IMR-90 (cell line): ENCODE results near the gene MAN1C1. TPM values are rescaled to one million over a fixed set of nuclear protein-coding genes. Genes with fewer than 3 reads are reported as not detected.

Experiments
- ATAC-seq: fragments of 200-7000 bp; cut with Tn5 transposase; 2 replicates; pipeline ENCODE4 v1.9.1; 2020; ENCODE audit warnings: low read depth, mild to moderate bottlenecking, moderate library complexity
- BruUV-seq: library from RNA; stranded (reverse); fragments of 400-500 nt; replicated peaks from 2 replicates; lab custom pipeline; 2021; lab: Mats Ljungman, UMichigan
- CTCF ChIA-PET: fragments of 300-600 bp; formaldehyde crosslinking; extraction: SDS; loops from one replicate; lab custom pipeline; 2021; ENCODE audit warnings: antibody characterized with exemption; lab: Yijun Ruan, JAX
- POLR2A ChIA-PET: fragments of 300-600 bp; sonication (Branson Sonifier 250); formaldehyde crosslinking; loops from one replicate; lab custom pipeline; 2022; ENCODE audit warnings: antibody characterized with exemption; ENCODE audit not compliant: unreplicated experiment; lab: Charles Lee
- DNase-seq: peaks from one replicate; pipeline ENCODE4 v3.0.0; 2013
- H2AFZ ChIP-seq: replicated peaks from 2 replicates; pipeline ENCODE3; 2013; ENCODE audit warnings: low read length, mild to moderate bottlenecking; ENCODE audit not compliant: poor library complexity
- H2AK5ac ChIP-seq: 2 replicates; pipeline ENCODE4 v1.6.1; 2013; ENCODE audit warnings: low read depth, low read length, inconsistent platforms
- H2AK9ac ChIP-seq: replicated peaks from 2 replicates; pipeline ENCODE3; 2013; ENCODE audit warnings: mild to moderate bottlenecking, low read depth, low read length, moderate library complexity; ENCODE audit not compliant: poor library complexity
- H2BK120ac ChIP-seq: 2 replicates; pipeline ENCODE4 v1.6.1; 2013; ENCODE audit warnings: low read depth, low read length, inconsistent platforms
- H2BK15ac ChIP-seq: 3 replicates; pipeline ENCODE4 v1.6.1; 2013; ENCODE audit warnings: low read depth, low read length, inconsistent platforms
- H2BK20ac ChIP-seq: 2 replicates; pipeline ENCODE4 v1.6.1; 2013; ENCODE audit warnings: low read depth, mild to moderate bottlenecking, inconsistent platforms, low read length, moderate library complexity
- H2BK5ac ChIP-seq: 2 replicates; pipeline ENCODE4 v1.6.1; 2013; ENCODE audit warnings: mild to moderate bottlenecking, low read depth, low read length, inconsistent platforms; ENCODE audit not compliant: poor library complexity, severe bottlenecking
- H3K14ac ChIP-seq: replicated peaks from 2 replicates; pipeline ENCODE4 v1.6.1; 2013; ENCODE audit warnings: low read depth, low read length, inconsistent platforms
- H3K18ac ChIP-seq: 2 replicates; pipeline ENCODE4 v1.6.1; 2013; ENCODE audit warnings: low read depth, low read length, control low read depth
- H3K23ac ChIP-seq: 2 replicates; pipeline ENCODE4 v1.6.1; 2013; ENCODE audit warnings: low read depth, low read length, inconsistent platforms
- H3K27ac ChIP-seq: 2 replicates; pipeline ENCODE4 v1.5.1; 2013; ENCODE audit warnings: mild to moderate bottlenecking, control low read depth, low read length; ENCODE audit not compliant: insufficient read depth
- H3K27me3 ChIP-seq: 2 replicates; pipeline ENCODE4 v1.6.1; 2013; ENCODE audit warnings: low read length; ENCODE audit not compliant: control insufficient read depth, insufficient read depth
- H3K36me3 ChIP-seq: 2 replicates; pipeline ENCODE4 v1.6.1; 2013; ENCODE audit warnings: low read length, mixed read lengths; ENCODE audit not compliant: control insufficient read depth, insufficient read depth
- H3K4ac ChIP-seq: 2 replicates; pipeline ENCODE4 v1.6.1; 2013; ENCODE audit warnings: low read depth, low read length, inconsistent platforms
- H3K4me1 ChIP-seq: 2 replicates; pipeline ENCODE4 v1.6.1; 2013; ENCODE audit warnings: low read length, mixed read lengths; ENCODE audit not compliant: control insufficient read depth, insufficient read depth
- H3K4me2 ChIP-seq: 2 replicates; pipeline ENCODE4 v1.6.1; 2013; ENCODE audit warnings: low read depth, mild to moderate bottlenecking, control low read depth, low read length, moderate library complexity
- H3K4me3 ChIP-seq: 2 replicates; pipeline ENCODE4 v1.5.1; 2013; ENCODE audit warnings: low read depth, mild to moderate bottlenecking, control low read depth, low read length, moderate library complexity; ENCODE audit not compliant: insufficient read depth
- H3K56ac ChIP-seq: 2 replicates; pipeline ENCODE4 v1.6.1; 2013; ENCODE audit warnings: low read length, inconsistent platforms; ENCODE audit not compliant: insufficient read depth; ENCODE audit errors: extremely low read depth
- H3K79me1 ChIP-seq, 2 experiments: 2 replicates each; pipeline ENCODE4 v1.6.1; 2013; ENCODE audit warnings: low read length in 2 of 2, inconsistent platforms in 1 of 2, low read depth in 1 of 2
- H3K9ac ChIP-seq: 2 replicates; pipeline ENCODE4 v1.6.1; 2013; ENCODE audit warnings: low read depth, low read length, control low read depth
- H3K9me1 ChIP-seq: 2 replicates; pipeline ENCODE4 v1.6.1; 2013; ENCODE audit warnings: low read length, inconsistent platforms; ENCODE audit not compliant: insufficient read depth
- H3K9me3 ChIP-seq: 2 replicates; pipeline ENCODE4 v1.6.1; 2013; ENCODE audit warnings: low read length; ENCODE audit not compliant: control insufficient read depth, insufficient read depth
- H4K20me1 ChIP-seq: 2 replicates; pipeline ENCODE4 v1.6.1; 2013; ENCODE audit warnings: low read length, inconsistent platforms; ENCODE audit not compliant: insufficient read depth
- H4K5ac ChIP-seq: 2 replicates; pipeline ENCODE4 v1.6.1; 2013; ENCODE audit warnings: mild to moderate bottlenecking, low read depth, low read length, control low read depth
- H4K8ac ChIP-seq, 2 experiments: 2 replicates each; pipeline ENCODE4 v1.6.1; 2013; ENCODE audit warnings: low read depth in 2 of 2, low read length in 2 of 2, control low read depth in 1 of 2, inconsistent platforms in 1 of 2
- H4K91ac ChIP-seq: 2 replicates; pipeline ENCODE4 v1.6.1; 2013; ENCODE audit warnings: low read depth, low read length, inconsistent platforms; ENCODE audit not compliant: insufficient read depth
- CEBPB ChIP-seq: IDR thresholded peaks from 2 replicates; pipeline ENCODE4 v1.6.1; 2012; ENCODE audit warnings: low read depth, low read length, improper control_type of control experiment
- RCOR1 ChIP-seq: IDR thresholded peaks from 2 replicates; pipeline ENCODE4 v1.6.1; 2012; ENCODE audit warnings: mild to moderate bottlenecking, low read length, improper control_type of control experiment; ENCODE audit not compliant: insufficient replicate concordance
- RFX5 ChIP-seq: IDR thresholded peaks from 2 replicates; pipeline ENCODE4 v1.8.0; 2012; ENCODE audit warnings: low read depth, mild to moderate bottlenecking, low read length, moderate library complexity
- WGBS, 2 experiments: methylation state at CpG; one replicate each; pipeline versions ENCODE4 v1.1.5 to v1.1.7; 2013; ENCODE audit warnings: missing lambda C conversion rate in 2 of 2; ENCODE audit not compliant: insufficient read length in 1 of 2; ENCODE audit errors: extremely low coverage in 2 of 2; 5-methylcytosine and 5-hydroxymethylcytosine counted together
- dilution Hi-C: fragments of 300-500 bp; cut with HindIII; formaldehyde crosslinking; loops from one replicate; pipeline ENCODE4 v1.14.3; 2018; ENCODE audit warnings: low sequenced_read_pairs; ENCODE audit not compliant: unreplicated experiment
- in situ Hi-C: fragments of 300-500 bp; cut with MboI; formaldehyde crosslinking; loops from 3 replicates; pipeline ENCODE4 v1.14.3; 2019; ENCODE audit warnings: low sequenced_read_pairs, inconsistent platforms, mixed read lengths
- intact Hi-C: fragments of 100-400 bp; cut with micrococcal nuclease; formaldehyde crosslinking; loops from 2 replicates; pipeline ENCODE4 v1.10.0; 2022
- polyA plus RNA-seq, 3 experiments: library from polyadenylated mRNA; depleted of rRNA; stranded (reverse); fragments of >200 nt; gene quantifications; 2 replicates each; pipeline ENCODE4 v1.2.3, GENCODE V29; 2012; ENCODE audit warnings: low replicate concordance in 1 of 3
- total RNA-seq: library from RNA; depleted of rRNA; stranded (reverse); fragments of >200 nt; gene quantifications from 2 replicates; pipeline ENCODE4 v1.2.3, GENCODE V29; 2012

MAN1C1 gene
- total and polyA plus RNA-seq, 2 of the 4 experiments (the other 2 are of a cell fraction): 3.2 to 11.3 TPM

DNA sequence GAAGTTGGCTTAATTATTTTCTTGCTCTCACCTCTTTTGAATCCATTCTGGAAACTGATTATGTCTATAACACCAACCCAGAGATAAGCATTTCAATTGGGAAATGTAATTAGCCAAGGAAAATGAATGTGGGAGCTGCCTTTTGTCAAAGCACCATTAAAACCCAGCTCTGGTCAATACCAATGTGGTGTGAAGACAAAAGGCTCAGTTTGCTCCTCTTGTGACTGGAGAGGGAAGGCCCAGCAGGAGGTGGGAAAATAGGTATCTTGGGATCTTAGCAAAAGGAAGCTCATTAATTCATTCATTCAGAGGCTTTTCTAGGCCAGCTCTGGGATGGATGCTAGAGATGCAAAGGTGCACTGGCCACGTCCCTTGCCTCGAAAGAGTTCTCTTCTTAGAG is 108.4 kb downstream of the MAN1C1 start:
- CTCF ChIA-PET: interaction anchor here (0.8 kb wide), 1 partner anchor 116 kb away, joined by 4 read pairs; no protein-coding TSS in a partner anchor
- dilution Hi-C loops: no loop called here
- TF ChIP-seq RFX5 (no peak), CEBPB (no peak), RCOR1 (no peak)

More for the DNA sequence above, 108.4 kb downstream of the MAN1C1 start:
- Histone ChIP-seq H3K56ac (no peak overlapping the region), H3K14ac (no peak overlapping the region), H3K9me3 (no peaks in the 10 kb centered on the region), H3K9ac (no peak overlapping the region), H3K4me3 (no peak overlapping the region), H2BK120ac (no peak overlapping the region), H3K23ac (no peak overlapping the region), H2BK20ac (no peak overlapping the region), H2AFZ (no peak overlapping the region), H3K36me3 (peaks cover 2% of the 10 kb centered on the region; the same call in 1 of the 2 replicates), H2BK5ac (no peak overlapping the region), H4K8ac (no peak overlapping the region), H2AK5ac (no peak overlapping the region), H2AK9ac (no peak overlapping the region), H3K27ac (no peak overlapping the region), H2BK15ac (no peak overlapping the region), H3K9me1 (0 out of 2 replicates have a peak, but pooled peaks cover 14% of the 10 kb centered on the region), H3K4me1 (peaks cover 14% of the 10 kb centered on the region), H3K4ac (no peak overlapping the region), H3K79me1 (no peaks in the 10 kb centered on the region; a peak in 1 of 4 replicates), H4K91ac (no peak overlapping the region), H3K4me2 (no peak overlapping the region), H3K18ac (no peak overlapping the region), H3K27me3 (no peaks in the 10 kb centered on the region; the same call in 1 of the 2 replicates), H4K20me1 (no peaks in the 10 kb centered on the region), H4K5ac (no peak overlapping the region)
- POLR2A ChIA-PET: no interaction called here
- no CpG with 5 or more reads among the region's 2 CpGs for WGBS, 2 experiments
- in situ Hi-C loops: no loop called here
- DNase-seq (no peak), ATAC-seq (no peak)
- intact Hi-C loops: no loop called here
- BruUV-seq: no TSS peak
